B cell (primary cell): ENCODE results near the gene ABCA1. TPM values are rescaled to one million over a fixed set of nuclear protein-coding genes. Genes with fewer than 3 reads are reported as not detected.

Source experiments
- ATAC-seq: fragments of 200-7000 bp; cut with Tn5 transposase; one replicate; pipeline ENCODE4 v1.10.0; 2021; ENCODE audit warnings: low read depth, mild to moderate bottlenecking, moderate number of reproducible peaks, moderate library complexity
- CTCF ChIA-PET: fragments of 350-600 bp; sonication (Branson Sonifier 250); formaldehyde crosslinking; loops from one replicate; lab custom pipeline; 2021; ENCODE audit warnings: antibody characterized with exemption, inconsistent platforms; lab: Charles Lee
- POLR2A ChIA-PET: fragments of 350-600 bp; sonication (Branson Sonifier 250); formaldehyde crosslinking; loops from one replicate; lab custom pipeline; 2021; ENCODE audit warnings: antibody characterized with exemption; lab: Charles Lee
- DNase-seq: peaks from one replicate; pipeline ENCODE4 v3.0.0; 2013
- H2AFZ ChIP-seq: 2 replicates; pipeline ENCODE4 v1.6.1; 2012; ENCODE audit warnings: mild to moderate bottlenecking, low read depth, low read length; ENCODE audit not compliant: insufficient read depth, poor library complexity, severe bottlenecking
- H3K27ac ChIP-seq, 2 donors: 1 replicate in 1 of 2; 2 replicates in 1 of 2; pipeline ENCODE4 v1.5.1; 2012 to 2013; ENCODE audit warnings: low read length in 2 of 2, mild to moderate bottlenecking in 2 of 2, moderate library complexity in 1 of 2
- H3K27me3 ChIP-seq, 4 experiments: fragments of 200-600 bp in 1 of 4; sonication (generic) in 1 of 4; replicated peaks in 1 of 4; 1 replicate in 2 of 4; 2 replicates in 2 of 4; pipeline versions ENCODE4 v1.6.1 to v1.7.0; 2013 to 2016; ENCODE audit warnings: low read length in 3 of 4, mild to moderate bottlenecking in 2 of 4, mixed read lengths in 1 of 4, moderate library complexity in 1 of 4; ENCODE audit not compliant: insufficient read depth in 4 of 4, control insufficient read depth in 3 of 4; ENCODE audit errors: control extremely low read depth in 1 of 4
- H3K36me3 ChIP-seq, 2 experiments: replicated peaks in 1 of 2; 1 replicate in 1 of 2; 2 replicates in 1 of 2; pipeline versions ENCODE4 v1.6.1 to v1.7.1; 2013; ENCODE audit warnings: low read length in 1 of 2; ENCODE audit not compliant: insufficient read depth in 2 of 2, control insufficient read depth in 1 of 2; ENCODE audit errors: control extremely low read depth in 1 of 2, extremely low read depth in 1 of 2
- H3K4me1 ChIP-seq, 2 donors: fragments of 200-600 bp in 1 of 2; sonication (generic) in 1 of 2; 1 replicate in 1 of 2; 2 replicates in 1 of 2; pipeline versions ENCODE4 v1.5.1 to v1.6.1; 2013 to 2017; ENCODE audit warnings: low read length in 2 of 2; ENCODE audit not compliant: control insufficient read depth in 2 of 2, insufficient read depth in 2 of 2
- H3K4me2 ChIP-seq: replicated peaks from 2 replicates; pipeline ENCODE3; 2012; ENCODE audit warnings: mild to moderate bottlenecking, low read depth, low read length; ENCODE audit not compliant: poor library complexity, severe bottlenecking
- H3K4me3 ChIP-seq, 5 experiments: fragments of 200-600 bp in 1 of 5; sonication (generic) in 1 of 5; 1 replicate in 3 of 5; 2 replicates in 2 of 5; pipeline versions ENCODE4 v1.5.1 to v1.7.0; 2011 to 2016; ENCODE audit warnings: low read length in 4 of 5, mild to moderate bottlenecking in 4 of 5, low read depth in 2 of 5, control low read depth in 1 of 5, moderate library complexity in 1 of 5; ENCODE audit not compliant: insufficient read depth in 1 of 5; ENCODE audit errors: control extremely low read depth in 1 of 5, extremely low read depth in 1 of 5
- H3K79me2 ChIP-seq: fragments of 200-600 bp; sonication (generic); one replicate; pipeline ENCODE4 v1.6.0; 2016; ENCODE audit warnings: low read length; ENCODE audit not compliant: control insufficient read depth, insufficient read depth
- H3K9ac ChIP-seq: fragments of 200-600 bp; sonication (generic); 2 replicates; pipeline ENCODE4 v1.6.1; 2017; ENCODE audit warnings: mild to moderate bottlenecking, low read length, moderate library complexity
- H3K9me3 ChIP-seq, 3 donors: one replicate each; pipeline versions ENCODE4 v1.6.1 to v1.7.1; 2013; ENCODE audit warnings: low read length in 2 of 3; ENCODE audit not compliant: control insufficient read depth in 2 of 3, insufficient read depth in 1 of 3; ENCODE audit errors: control extremely low read depth in 1 of 3
- H4K20me1 ChIP-seq: 2 replicates; pipeline ENCODE4 v1.6.0; 2012; ENCODE audit warnings: mild to moderate bottlenecking, low read length; ENCODE audit not compliant: insufficient read depth, control insufficient read depth, poor library complexity, severe bottlenecking
- H3K27ac Mint-ChIP-seq: one replicate; pipeline ENCODE4 v1.8.0; 2021; ENCODE audit warnings: mixed read lengths
- H3K27me3 Mint-ChIP-seq: one replicate; pipeline ENCODE4 v1.8.0; 2021; ENCODE audit warnings: mixed read lengths
- H3K4me1 Mint-ChIP-seq: one replicate; pipeline ENCODE4 v1.8.0; 2021; ENCODE audit warnings: mixed read lengths
- H3K4me3 Mint-ChIP-seq: one replicate; pipeline ENCODE4 v1.8.0; 2021; ENCODE audit warnings: mixed read lengths
- H3K9me3 Mint-ChIP-seq: one replicate; pipeline ENCODE4 v1.8.0; 2022; ENCODE audit warnings: mixed read lengths; ENCODE audit not compliant: insufficient read depth
- CTCF ChIP-seq: fragments of 200-600 bp; IDR thresholded peaks from one replicate; pipeline ENCODE4 v1.8.0; 2022; ENCODE audit warnings: antibody characterized with exemption, mild to moderate bottlenecking
- EZH2 ChIP-seq: IDR thresholded peaks from 2 replicates; pipeline ENCODE4 v1.6.1; 2012; ENCODE audit warnings: borderline replicate concordance, low read depth, mild to moderate bottlenecking, moderate library complexity, low read length; ENCODE audit not compliant: insufficient read depth, poor library complexity, severe bottlenecking
- WGBS: methylation state at CpG from one replicate; pipeline ENCODE4 v1.1.5; 2013; ENCODE audit warnings: missing lambda C conversion rate; ENCODE audit not compliant: insufficient coverage; 5-methylcytosine and 5-hydroxymethylcytosine counted together
- intact Hi-C: fragments of 100-400 bp; cut with micrococcal nuclease; formaldehyde crosslinking; loops from one replicate; pipeline ENCODE4 v1.10.0; 2022
- polyA plus RNA-seq: library from polyadenylated mRNA; depleted of rRNA; stranded (reverse); fragments of >200 nt; gene quantifications from 2 replicates; pipeline ENCODE4 v1.2.3, GENCODE V29; 2012
- total RNA-seq, 2 donors: library from RNA; stranded (reverse); fragments of 120-200 nt in 1 of 2; gene quantifications; 1 replicate in 1 of 2; 2 replicates in 1 of 2; pipeline versions ENCODE4 v1.2.3 to v1.2.4, GENCODE V29; 2013 to 2022

ABCA1 gene
- total and polyA plus RNA-seq, 2 donors (not counting 1 experiment from before 2014, with no cell fraction given): 5.2 to 24.0 TPM

GRCh38 chr9:104858846-104859245, 69.1 kb downstream of the ABCA1 start:
- Mint-ChIP-seq H3K4me1 (peaks cover 35% of the 10 kb centered on the region), H3K27ac (no peak overlapping the region), H3K4me3 (no peak overlapping the region), H3K9me3 (no peaks in the 10 kb centered on the region), H3K27me3 (no peaks in the 10 kb centered on the region)
- Histone ChIP-seq H2AFZ (no peak overlapping the region), H3K36me3 (peaks cover 0 to 43% of the 10 kb centered on the region in 2 experiments), H3K4me3 (no peak overlapping the region), H3K9ac (no peak overlapping the region), H4K20me1 (peaks cover 14% of the 10 kb centered on the region), H3K27me3 (no peaks in the 10 kb centered on the region), H3K4me2 (no peak overlapping the region), H3K9me3 (no peaks in the 10 kb centered on the region), H3K79me2 (peaks cover 3% of the 10 kb centered on the region), H3K4me1 (peaks cover 24 to 38% of the 10 kb centered on the region in 2 donors), H3K27ac (no peak overlapping the region)
- TF ChIP-seq CTCF (no peak), EZH2 (no peak)
- no peak for ATAC-seq
- intact Hi-C loops: no loop called here
- POLR2A ChIA-PET: no interaction called here
- CTCF ChIA-PET: interaction anchor here (0.9 kb wide), 1 partner anchor 114 kb away, joined by 3 read pairs; no protein-coding TSS in a partner anchor
- 80% methylated on average over 1 of the region's 1 CpG for WGBS
- DNase-seq: no peak

- no peak for TF ChIP-seq CTCF
- no peak for TF ChIP-seq EZH2
Measured at GRCh38 chr9:104858271-104858670, 69.7 kb downstream of the ABCA1 start.

More at GRCh38 chr9:104858271-104858670, 69.7 kb downstream of the ABCA1 start:
- no peaks in the 10 kb centered on the region for H3K27me3 Mint-ChIP-seq
- CTCF ChIA-PET: no interaction called here
- no peak overlapping the region for H3K9ac ChIP-seq
- H3K27ac Mint-ChIP-seq: no peak overlapping the region
- H3K36me3 ChIP-seq: peaks cover under 1 to 47% of the 10 kb centered on the region in 2 experiments
- POLR2A ChIA-PET: no interaction called here
- H3K4me1 ChIP-seq: peaks cover 18 to 32% of the 10 kb centered on the region in 2 donors
- peaks cover 9% of the 10 kb centered on the region for H4K20me1 ChIP-seq
- intact Hi-C loops: no loop called here
- no peak overlapping the region for H3K27ac ChIP-seq
- DNase-seq: no peak
- H3K79me2 ChIP-seq: no peaks in the 10 kb centered on the region
- WGBS: 100% methylated on average over 4 of the region's 4 CpGs
- H2AFZ ChIP-seq: no peak overlapping the region
- no peaks in the 10 kb centered on the region for H3K9me3 Mint-ChIP-seq
- H3K4me2 ChIP-seq: no peak overlapping the region
- no peaks in the 10 kb centered on the region for H3K27me3 ChIP-seq
- H3K4me3 ChIP-seq: no peak overlapping the region
- no peak for ATAC-seq
- H3K4me3 Mint-ChIP-seq: no peak overlapping the region
- H3K4me1 Mint-ChIP-seq: peaks cover 33% of the 10 kb centered on the region
- no peaks in the 10 kb centered on the region for H3K9me3 ChIP-seq
